Stimulated activated naive CD8-positive, alpha-beta T cell treated with anti-CD3 and anti-CD28 coated beads, Interleukin-15, Interleukin-2, amounts not matched to agents 100 ng/mL and 50 ng/mL, for 24 hours (primary cell): ENCODE measurements around the gene COL9A2.

ENCODE experiments used
- H3K27ac Mint-ChIP-seq: one replicate; pipeline ENCODE4 v1.8.0; 2021; ENCODE audit warnings: mild to moderate bottlenecking, mixed read lengths
- H3K27me3 Mint-ChIP-seq: one replicate; pipeline ENCODE4 v1.8.0; 2021; ENCODE audit warnings: mixed read lengths
- H3K36me3 Mint-ChIP-seq: one replicate; pipeline ENCODE4 v1.8.0; 2021; ENCODE audit warnings: low read depth, mixed read lengths
- H3K4me1 Mint-ChIP-seq: one replicate; pipeline ENCODE4 v1.8.0; 2021; ENCODE audit warnings: low read depth, mixed read lengths
- H3K4me3 Mint-ChIP-seq: one replicate; pipeline ENCODE4 v1.8.0; 2021; ENCODE audit warnings: mild to moderate bottlenecking, mixed read lengths
- H3K9me3 Mint-ChIP-seq: one replicate; pipeline ENCODE4 v1.8.0; 2021; ENCODE audit warnings: mixed read lengths

COL9A2 gene

GRCh38 chr1:40301541-40302299 lies 15.4 kb downstream of the COL9A2 start:
- no peaks in the 10 kb centered on the region for H3K27me3 Mint-ChIP-seq
- no peaks in the 10 kb centered on the region for H3K4me1 Mint-ChIP-seq
- no peaks in the 10 kb centered on the region for H3K36me3 Mint-ChIP-seq
- no peaks in the 10 kb centered on the region for H3K9me3 Mint-ChIP-seq
- no peak overlapping the region for H3K27ac Mint-ChIP-seq
- no peak overlapping the region for H3K4me3 Mint-ChIP-seq

- Mint-ChIP-seq H3K27ac (no peak overlapping the region), H3K4me3 (no peak overlapping the region), H3K36me3 (peaks cover 2% of the 10 kb centered on the region), H3K9me3 (no peaks in the 10 kb centered on the region), H3K27me3 (no peaks in the 10 kb centered on the region), H3K4me1 (no peaks in the 10 kb centered on the region)
Measured at GRCh38 chr1:40301066-40301465, 16.0 kb downstream of the COL9A2 start.

DNA sequence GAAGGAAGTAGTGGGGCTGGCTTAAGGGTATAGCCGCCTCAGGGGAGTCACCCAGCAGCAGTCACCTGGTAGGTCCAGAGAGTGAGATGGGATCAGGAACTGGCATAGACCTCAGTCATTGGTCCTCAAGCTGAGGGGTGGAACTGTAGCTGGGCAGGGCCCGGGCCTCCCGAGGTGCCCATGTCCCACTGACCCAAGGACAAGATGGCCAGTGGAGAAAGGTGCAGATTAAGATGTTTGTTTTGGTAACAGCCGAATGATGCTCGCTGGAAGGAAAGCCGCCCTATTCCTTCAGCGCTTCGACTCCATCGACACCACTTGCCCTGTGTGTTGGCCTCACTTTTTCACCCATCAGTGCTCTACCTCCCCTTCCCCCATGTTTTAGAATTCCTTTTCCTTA lies 16.4 kb downstream of the COL9A2 start:
- H3K27ac Mint-ChIP-seq: no peak overlapping the region

DNA sequence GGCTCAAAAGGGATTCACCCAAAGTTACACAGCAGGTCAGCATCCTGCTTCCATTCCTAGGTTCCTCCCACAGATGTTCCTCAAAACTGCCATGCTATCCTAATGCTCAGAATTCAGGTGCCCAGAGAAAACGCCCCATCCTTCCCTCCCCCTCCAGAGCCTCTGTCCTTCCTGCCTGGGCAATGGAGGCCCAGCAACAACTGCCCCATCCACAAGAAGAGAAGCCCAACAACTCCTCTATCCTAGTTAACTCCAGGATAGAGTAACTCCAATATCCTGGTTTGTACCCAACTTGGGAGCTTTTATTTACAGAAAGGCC lies 16.9 kb downstream of the COL9A2 start:
- no peaks in the 10 kb centered on the region for H3K27me3 Mint-ChIP-seq

More for the DNA sequence above, 16.4 kb downstream of the COL9A2 start:
- Mint-ChIP-seq H3K9me3 (no peaks in the 10 kb centered on the region), H3K27me3 (no peaks in the 10 kb centered on the region), H3K4me1 (no peaks in the 10 kb centered on the region), H3K36me3 (peaks cover 5% of the 10 kb centered on the region), H3K4me3 (no peak overlapping the region)

DNA sequence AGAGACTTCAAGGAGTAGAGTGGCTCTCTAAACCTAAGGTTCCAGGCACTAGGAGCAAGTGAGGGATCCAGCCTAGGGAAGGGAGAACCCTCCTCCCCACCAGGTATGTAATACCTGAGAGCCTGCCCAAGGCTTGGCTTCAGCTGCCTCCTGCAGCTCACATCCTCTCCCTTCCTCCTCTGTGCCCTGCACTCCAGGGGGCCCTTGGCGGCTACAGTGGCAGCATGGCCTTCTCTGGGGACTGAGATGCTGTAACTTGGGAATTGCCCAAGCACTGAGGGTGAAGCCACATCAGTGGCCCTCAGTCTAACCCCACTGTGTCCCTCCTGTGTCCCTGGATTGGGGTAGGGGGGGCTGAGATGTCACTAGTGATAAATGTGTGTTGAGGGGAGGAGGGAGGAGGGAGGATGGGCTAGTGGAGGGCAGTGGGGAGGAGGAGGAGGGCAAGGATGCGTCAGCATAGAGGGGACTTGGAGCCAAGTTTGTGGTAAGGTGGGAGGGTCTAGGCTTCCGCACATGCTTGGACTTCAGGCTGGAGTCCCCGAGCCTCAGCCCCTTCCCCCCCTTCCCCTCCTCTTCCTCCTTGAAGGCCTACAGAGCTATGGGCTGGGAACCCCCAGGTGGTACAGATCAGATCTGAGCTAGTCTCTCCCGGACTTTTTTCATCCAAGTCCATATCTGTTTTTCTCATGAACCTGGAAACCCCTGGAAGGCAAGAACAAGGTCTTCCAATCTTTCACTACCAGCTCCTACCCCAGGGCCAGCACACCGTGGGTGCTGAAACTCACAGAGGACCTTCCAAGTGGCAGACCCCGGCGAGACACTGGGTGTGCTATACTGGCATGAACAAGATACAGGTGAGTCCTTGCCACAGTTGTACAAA lies 17.5 kb downstream of the COL9A2 start:
- no peaks in the 10 kb centered on the region for H3K4me1 Mint-ChIP-seq
- H3K27me3 Mint-ChIP-seq: no peaks in the 10 kb centered on the region
- peaks cover 5% of the 10 kb centered on the region for H3K36me3 Mint-ChIP-seq
- H3K9me3 Mint-ChIP-seq: no peaks in the 10 kb centered on the region
- H3K27ac Mint-ChIP-seq: no peak overlapping the region
- no peak overlapping the region for H3K4me3 Mint-ChIP-seq

More for the DNA sequence above, 16.9 kb downstream of the COL9A2 start:
- no peaks in the 10 kb centered on the region for H3K4me1 Mint-ChIP-seq
- H3K27ac Mint-ChIP-seq: no peak overlapping the region
- H3K36me3 Mint-ChIP-seq: peaks cover 5% of the 10 kb centered on the region
- H3K9me3 Mint-ChIP-seq: no peaks in the 10 kb centered on the region
- no peak overlapping the region for H3K4me3 Mint-ChIP-seq

DNA sequence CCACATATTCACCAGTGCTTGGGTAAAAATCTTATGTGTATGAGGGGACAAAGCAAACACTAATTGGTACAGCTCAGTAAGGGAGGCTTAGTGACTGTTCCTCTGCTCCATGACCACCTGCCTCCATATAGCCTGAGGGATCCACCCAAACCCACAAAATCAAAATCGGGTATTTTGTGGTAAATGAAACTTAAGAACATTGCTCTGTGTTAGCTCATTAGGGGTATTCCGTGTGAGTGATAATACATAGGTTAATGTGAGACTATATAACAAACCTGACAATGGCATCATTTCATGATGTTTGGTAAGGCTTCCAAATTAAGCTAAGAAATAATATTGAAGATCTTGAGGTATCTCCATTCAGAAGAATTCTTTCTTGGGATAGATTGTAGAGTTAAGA lies 25.8 kb downstream of the COL9A2 start:
- Mint-ChIP-seq H3K36me3 (peaks cover 68% of the 10 kb centered on the region), H3K4me1 (no peaks in the 10 kb centered on the region), H3K27me3 (no peaks in the 10 kb centered on the region), H3K9me3 (no peaks in the 10 kb centered on the region), H3K27ac (no peak overlapping the region), H3K4me3 (no peak overlapping the region)

DNA sequence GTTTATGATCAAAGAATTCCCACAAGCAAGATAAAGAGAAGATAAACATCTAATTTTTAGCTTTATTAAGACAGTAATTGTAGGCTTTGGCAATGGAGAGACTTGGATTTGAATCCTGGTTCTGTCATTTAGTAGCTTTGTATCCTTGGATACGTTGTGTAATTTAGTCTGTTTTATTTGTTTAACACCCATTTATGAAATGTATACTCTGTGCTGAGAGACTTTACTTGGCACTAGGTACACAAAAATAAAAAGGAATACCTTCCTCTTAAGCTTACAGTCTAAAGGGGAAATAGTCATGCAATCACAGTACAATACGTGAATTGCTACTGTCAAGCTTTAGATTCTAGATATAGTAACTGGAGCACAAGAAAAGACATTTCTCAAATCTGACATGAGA lies 35.2 kb downstream of the COL9A2 start:
- Mint-ChIP-seq H3K9me3 (no peaks in the 10 kb centered on the region), H3K27me3 (no peaks in the 10 kb centered on the region), H3K36me3 (peaks cover 54% of the 10 kb centered on the region), H3K4me1 (no peaks in the 10 kb centered on the region), H3K27ac (no peak overlapping the region), H3K4me3 (no peak overlapping the region)

GRCh38 chr1:40276122-40276521 lies 41.0 kb downstream of the COL9A2 start:
- H3K4me1 Mint-ChIP-seq: peaks cover 8% of the 10 kb centered on the region
- no peak overlapping the region for H3K4me3 Mint-ChIP-seq
- H3K9me3 Mint-ChIP-seq: no peaks in the 10 kb centered on the region
- H3K27me3 Mint-ChIP-seq: no peaks in the 10 kb centered on the region
- peaks cover 60% of the 10 kb centered on the region for H3K36me3 Mint-ChIP-seq
- H3K27ac Mint-ChIP-seq: no peak overlapping the region

DNA sequence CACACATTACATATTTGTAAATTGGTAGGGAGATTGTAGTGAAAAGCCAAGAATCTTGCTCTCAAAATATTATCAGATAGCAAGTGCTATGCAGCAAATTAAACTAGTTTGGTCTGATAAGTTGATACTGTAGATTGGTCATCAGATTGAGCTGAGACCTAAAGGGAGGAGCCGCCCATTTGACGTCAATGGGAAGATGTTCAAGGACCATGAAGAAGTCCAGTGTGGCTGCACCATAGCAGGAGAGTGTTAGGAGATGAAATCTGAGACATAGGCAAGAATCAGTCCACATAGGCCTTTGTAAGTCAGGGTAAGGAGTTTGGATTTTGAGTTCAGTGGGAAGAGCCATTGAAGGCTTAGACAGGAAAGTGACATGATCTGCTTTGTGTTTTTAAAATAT lies 42.8 kb downstream of the COL9A2 start:
- Mint-ChIP-seq H3K4me3 (no peak overlapping the region), H3K27me3 (no peaks in the 10 kb centered on the region), H3K9me3 (no peaks in the 10 kb centered on the region), H3K4me1 (peaks cover 22% of the 10 kb centered on the region), H3K27ac (no peak overlapping the region), H3K36me3 (peaks cover 64% of the 10 kb centered on the region)

- H3K36me3 Mint-ChIP-seq: peaks cover 60% of the 10 kb centered on the region
- no peak overlapping the region for H3K4me3 Mint-ChIP-seq
Measured at GRCh38 chr1:40273547-40274166, 43.4 kb downstream of the COL9A2 start.

GRCh38 chr1:40272653-40273213 lies 44.4 kb downstream of the COL9A2 start:
- H3K36me3 Mint-ChIP-seq: peaks cover 68% of the 10 kb centered on the region
- no peaks in the 10 kb centered on the region for H3K9me3 Mint-ChIP-seq
- H3K27me3 Mint-ChIP-seq: no peaks in the 10 kb centered on the region
- H3K4me3 Mint-ChIP-seq: no peak overlapping the region
- H3K4me1 Mint-ChIP-seq: peaks cover 22% of the 10 kb centered on the region
- H3K27ac Mint-ChIP-seq: no peak overlapping the region

More at GRCh38 chr1:40273547-40274166, 43.4 kb downstream of the COL9A2 start:
- H3K4me1 Mint-ChIP-seq: peaks cover 22% of the 10 kb centered on the region
- H3K9me3 Mint-ChIP-seq: no peaks in the 10 kb centered on the region
- no peaks in the 10 kb centered on the region for H3K27me3 Mint-ChIP-seq
- H3K27ac Mint-ChIP-seq: no peak overlapping the region

GRCh38 chr1:40270152-40270834 lies 46.8 kb downstream of the COL9A2 start:
- Mint-ChIP-seq H3K4me1 (peaks cover 38% of the 10 kb centered on the region), H3K27ac (peak overlapping the region; percentile 94), H3K4me3 (peak overlapping the region; percentile 41), H3K27me3 (no peaks in the 10 kb centered on the region), H3K36me3 (peaks cover 75% of the 10 kb centered on the region), H3K9me3 (no peaks in the 10 kb centered on the region)

DNA sequence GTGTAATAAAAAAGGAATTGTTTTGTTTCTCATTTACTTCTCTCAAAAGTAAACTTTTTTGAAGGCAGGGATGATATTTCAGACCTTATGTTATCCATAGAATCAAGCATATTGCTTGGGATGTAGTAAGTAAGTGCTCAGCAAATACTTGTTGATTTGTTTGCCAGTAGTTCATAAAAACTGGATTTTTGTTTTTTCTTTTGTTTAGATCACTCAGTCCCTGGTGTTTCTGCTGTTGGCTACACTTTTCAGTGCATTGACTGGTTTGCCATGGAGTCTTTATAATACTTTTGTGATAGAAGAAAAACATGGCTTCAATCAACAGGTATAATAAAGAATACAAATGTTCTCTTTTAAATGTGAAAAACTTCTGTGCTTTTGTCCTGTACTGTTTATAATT lies 48.9 kb downstream of the COL9A2 start:
- no peak overlapping the region for H3K4me3 Mint-ChIP-seq
- H3K27ac Mint-ChIP-seq: no peak overlapping the region
- peaks cover 59% of the 10 kb centered on the region for H3K4me1 Mint-ChIP-seq
- peaks cover 76% of the 10 kb centered on the region for H3K36me3 Mint-ChIP-seq
- H3K9me3 Mint-ChIP-seq: no peaks in the 10 kb centered on the region
- no peaks in the 10 kb centered on the region for H3K27me3 Mint-ChIP-seq

DNA sequence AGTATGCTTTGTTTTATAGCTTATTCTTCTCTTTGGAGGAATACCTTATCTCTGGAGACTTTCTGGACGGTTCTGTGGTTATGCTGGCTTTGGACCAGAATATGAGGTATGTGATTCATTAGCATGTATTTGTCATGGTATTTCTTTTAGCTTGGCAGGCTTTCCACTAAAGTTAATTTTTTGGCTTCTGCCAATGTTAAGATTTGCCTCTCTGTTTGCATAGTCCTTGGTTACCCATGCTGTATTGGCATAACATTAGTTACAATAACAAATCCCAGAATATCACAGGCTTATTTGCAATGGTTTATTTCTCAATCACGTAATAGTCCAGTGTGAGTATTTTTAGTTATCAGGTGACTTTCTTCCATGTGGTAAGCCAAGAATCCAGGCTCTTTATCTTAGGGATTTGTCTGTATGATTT lies 49.3 kb downstream of the COL9A2 start:
- Mint-ChIP-seq H3K27me3 (no peaks in the 10 kb centered on the region), H3K9me3 (no peaks in the 10 kb centered on the region), H3K4me1 (peaks cover 63% of the 10 kb centered on the region), H3K4me3 (no peak overlapping the region), H3K36me3 (peaks cover 76% of the 10 kb centered on the region), H3K27ac (no peak overlapping the region)
